Testis (tissue), 2 donors: ENCODE measurements around the gene LYZ.

Experiments used
- POLR2A ChIP-seq: fragments of 450-650 bp; IDR thresholded peaks from one replicate; pipeline ENCODE4 v1.6.1; 2017; ENCODE audit warnings: antibody characterized with exemption, mild to moderate bottlenecking, moderate library complexity
- TF ChIP-seq, protein P1 (sequence below), 3 experiments: fragments of 450-650 bp in 2 of 3; fragments of 200-600 bp in 1 of 3; sonication (generic) in 1 of 3; IDR thresholded peaks; one replicate each; pipeline ENCODE4 v1.5.1; 2016 to 2019; ENCODE audit warnings: antibody characterized with exemption in 3 of 3, mild to moderate bottlenecking in 2 of 3, moderate library complexity in 1 of 3

DNA sequence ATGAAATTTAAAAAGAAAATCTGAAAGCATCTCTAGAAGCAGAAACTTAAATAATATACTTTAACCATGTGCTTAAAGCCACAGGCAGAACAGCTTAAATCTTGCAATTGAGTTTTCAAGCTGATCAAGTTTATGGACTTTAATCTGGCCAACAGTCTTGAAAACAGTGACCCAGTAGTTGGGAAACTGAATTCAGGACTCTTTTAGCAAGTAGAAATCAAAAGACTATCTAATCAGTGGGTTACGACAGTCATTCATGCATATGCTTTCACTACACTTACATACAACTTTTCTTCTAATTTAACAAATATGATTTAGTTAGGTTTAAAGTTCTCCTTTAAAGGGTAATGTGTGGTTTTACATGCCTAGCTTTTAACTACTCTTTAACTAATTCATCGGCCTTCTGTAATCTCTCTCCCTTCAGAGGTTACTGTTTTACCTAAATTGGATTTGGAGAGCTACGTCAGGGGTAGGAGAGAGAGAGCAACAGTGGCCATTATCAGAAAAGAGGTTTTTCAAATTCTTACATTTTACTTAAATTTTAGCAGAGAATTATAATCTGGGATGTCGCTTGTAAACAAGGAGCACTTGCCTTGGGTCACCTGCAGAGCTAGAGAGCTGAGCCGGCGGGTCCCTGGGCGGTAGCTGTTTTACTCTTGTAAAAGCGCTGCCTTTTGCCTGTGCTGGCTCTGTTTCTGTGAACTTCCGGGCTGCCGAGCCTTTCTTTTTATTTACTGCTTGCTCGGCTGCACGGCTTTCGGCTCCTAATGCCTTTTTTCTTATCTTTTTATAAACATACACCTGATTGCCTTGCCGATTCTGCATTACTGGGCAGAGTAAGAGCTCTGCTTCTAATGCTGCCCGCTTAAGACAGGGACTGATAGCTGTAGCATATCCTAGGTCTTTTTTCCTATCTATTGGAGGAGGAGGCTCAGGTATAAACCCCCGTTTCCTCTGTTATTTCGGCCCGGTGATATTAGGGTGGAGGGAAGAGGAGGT, 17.4 kb upstream of the LYZ start:
- no peak for TF ChIP-seq POLR2A
- TF ChIP-seq, protein P1, sequence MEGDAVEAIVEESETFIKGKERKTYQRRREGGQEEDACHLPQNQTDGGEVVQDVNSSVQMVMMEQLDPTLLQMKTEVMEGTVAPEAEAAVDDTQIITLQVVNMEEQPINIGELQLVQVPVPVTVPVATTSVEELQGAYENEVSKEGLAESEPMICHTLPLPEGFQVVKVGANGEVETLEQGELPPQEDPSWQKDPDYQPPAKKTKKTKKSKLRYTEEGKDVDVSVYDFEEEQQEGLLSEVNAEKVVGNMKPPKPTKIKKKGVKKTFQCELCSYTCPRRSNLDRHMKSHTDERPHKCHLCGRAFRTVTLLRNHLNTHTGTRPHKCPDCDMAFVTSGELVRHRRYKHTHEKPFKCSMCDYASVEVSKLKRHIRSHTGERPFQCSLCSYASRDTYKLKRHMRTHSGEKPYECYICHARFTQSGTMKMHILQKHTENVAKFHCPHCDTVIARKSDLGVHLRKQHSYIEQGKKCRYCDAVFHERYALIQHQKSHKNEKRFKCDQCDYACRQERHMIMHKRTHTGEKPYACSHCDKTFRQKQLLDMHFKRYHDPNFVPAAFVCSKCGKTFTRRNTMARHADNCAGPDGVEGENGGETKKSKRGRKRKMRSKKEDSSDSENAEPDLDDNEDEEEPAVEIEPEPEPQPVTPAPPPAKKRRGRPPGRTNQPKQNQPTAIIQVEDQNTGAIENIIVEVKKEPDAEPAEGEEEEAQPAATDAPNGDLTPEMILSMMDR (IDR thresholded peaks at IDR 0.05): no peak
